Measurements from ENCODE around the gene EFCAB5. TPM values are rescaled to one million over a fixed set of nuclear protein-coding genes. Genes with fewer than 3 reads are reported as not detected.
A peak's percentile ranks its signal among the peaks of the same experiment; 100 is the strongest.

The EFCAB5 gene
- total and polyA plus RNA-seq, 2 of the 13 experiments (the other 11 are each of a cell fraction or from before 2014, with no cell fraction given): 0.15 TPM; not detected in 1

DNA sequence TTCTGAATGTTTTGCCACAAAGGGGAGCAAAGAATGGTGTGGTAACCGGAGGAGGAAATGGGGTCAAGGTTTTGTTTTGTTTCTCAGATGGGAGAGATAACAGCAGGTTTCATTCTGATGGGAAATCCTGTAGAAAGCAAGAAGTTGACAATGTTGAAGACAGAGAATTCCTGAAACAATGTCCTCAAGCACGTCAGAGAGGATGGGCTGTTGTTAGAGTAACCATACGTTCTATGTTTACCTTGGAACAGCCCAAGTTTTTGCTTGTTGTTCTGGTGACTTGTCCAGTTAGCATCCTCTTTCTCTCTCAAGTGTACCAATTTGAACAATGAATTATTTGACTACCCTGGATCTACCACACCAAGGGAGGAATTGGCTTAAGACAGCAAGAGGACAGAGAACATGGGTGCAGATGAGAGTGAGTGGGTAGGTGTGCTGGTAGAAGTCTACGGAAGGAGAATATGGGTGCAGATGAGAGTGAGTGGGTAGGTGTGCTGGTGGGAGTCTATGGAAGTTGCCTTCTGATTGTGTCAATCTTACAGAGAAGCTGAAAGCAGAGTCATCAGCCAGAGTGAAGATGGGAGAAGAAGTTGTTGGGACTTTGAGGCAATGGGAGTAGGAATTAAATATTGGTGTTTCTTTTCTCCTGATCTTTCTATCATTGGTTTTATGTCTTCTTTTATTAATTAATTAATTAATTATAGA lies 160.4 kb downstream of the EFCAB5 start:
- ChIA-PET POLR2A (no interaction called here), CTCF (ENCODE audit: low intra/inter-chr PET ratio, low total read pairs) (no interaction called here)
- Histone ChIP-seq H3K27ac (ENCODE audit: extremely low read length, insufficient read depth, low read length) (no peak overlapping the region), H3K36me3 (replicated peaks in 1 of 2; ENCODE audit: control insufficient read depth in 1 of 2, insufficient read depth in 2 of 2, low read length in 2 of 2) (no peaks in the 10 kb centered on the region), H2AFZ (ENCODE audit: low read length) (peak overlapping the region; percentile 33), H3K4me3 (replicated peaks in 1 of 3; ENCODE audit: insufficient read depth in 1 of 3, low read depth in 2 of 3, low read length in 3 of 3) (no peak overlapping the region; a peak in 1 of 6 replicates), H3K9ac (ENCODE audit: insufficient read depth, low read depth, low read length) (no peak overlapping the region), H4K20me1 (ENCODE audit: insufficient read depth, low read length) (no peaks in the 10 kb centered on the region), H3K9me3 (ENCODE audit: low read length) (no peaks in the 10 kb centered on the region), H3K79me2 (ENCODE audit: insufficient read depth, low read length) (no peaks in the 10 kb centered on the region), H3K27me3 (ENCODE audit: control insufficient read depth in 1 of 2, insufficient read depth in 2 of 2, low read length in 2 of 2) (no peaks in the 10 kb centered on the region), H3K4me1 (ENCODE audit: insufficient read depth, low read length) (peaks cover 21% of the 10 kb centered on the region), H3K4me2 (ENCODE audit: low read depth, low read length) (peak overlapping the region; percentile 20; the same call in 1 of the 2 replicates)
- TF ChIP-seq SOX13 (IDR thresholded peaks at IDR 0.05): no peak
- peak in 1 of 2 experiments; percentile 39; a peak in 1 of 4 replicates for TF ChIP-seq SOX13 (CRISPR knock-in tag; conservative IDR thresholded peaks at IDR 0.05 in 1 of 2, IDR thresholded peaks at IDR 0.05 in 1 of 2)
- TF ChIP-seq ZMAT3 (CRISPR knock-in tag; conservative IDR thresholded peaks at IDR 0.05): no peak
- TF ChIP-seq, protein P1, sequence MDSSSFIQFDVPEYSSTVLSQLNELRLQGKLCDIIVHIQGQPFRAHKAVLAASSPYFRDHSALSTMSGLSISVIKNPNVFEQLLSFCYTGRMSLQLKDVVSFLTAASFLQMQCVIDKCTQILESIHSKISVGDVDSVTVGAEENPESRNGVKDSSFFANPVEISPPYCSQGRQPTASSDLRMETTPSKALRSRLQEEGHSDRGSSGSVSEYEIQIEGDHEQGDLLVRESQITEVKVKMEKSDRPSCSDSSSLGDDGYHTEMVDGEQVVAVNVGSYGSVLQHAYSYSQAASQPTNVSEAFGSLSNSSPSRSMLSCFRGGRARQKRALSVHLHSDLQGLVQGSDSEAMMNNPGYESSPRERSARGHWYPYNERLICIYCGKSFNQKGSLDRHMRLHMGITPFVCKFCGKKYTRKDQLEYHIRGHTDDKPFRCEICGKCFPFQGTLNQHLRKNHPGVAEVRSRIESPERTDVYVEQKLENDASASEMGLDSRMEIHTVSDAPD (CRISPR knock-in tag; IDR thresholded peaks at IDR 0.05): no peak
- TF ChIP-seq PAWR (CRISPR knock-in tag; IDR thresholded peaks at IDR 0.05; ENCODE audit: borderline replicate concordance): no peak
- no peak for TF ChIP-seq ZNF556 (CRISPR knock-in tag; IDR thresholded peaks at IDR 0.05; ENCODE audit: borderline replicate concordance)
- TF ChIP-seq MAZ (IDR thresholded peaks at IDR 0.05; ENCODE audit: borderline replicate concordance, low read depth, low read length): no peak
- TF ChIP-seq MAZ (CRISPR knock-in tag; IDR thresholded peaks at IDR 0.05; ENCODE audit: low read depth): no peak
- peak; percentile 46; the same call in 1 of the 2 replicates for TF ChIP-seq SOX5 (CRISPR knock-in tag; IDR thresholded peaks at IDR 0.05; ENCODE audit: borderline replicate concordance)
- TF ChIP-seq RARG (CRISPR knock-in tag; IDR thresholded peaks at IDR 0.05; ENCODE audit: low read depth): no peak
- TF ChIP-seq, protein P2, sequence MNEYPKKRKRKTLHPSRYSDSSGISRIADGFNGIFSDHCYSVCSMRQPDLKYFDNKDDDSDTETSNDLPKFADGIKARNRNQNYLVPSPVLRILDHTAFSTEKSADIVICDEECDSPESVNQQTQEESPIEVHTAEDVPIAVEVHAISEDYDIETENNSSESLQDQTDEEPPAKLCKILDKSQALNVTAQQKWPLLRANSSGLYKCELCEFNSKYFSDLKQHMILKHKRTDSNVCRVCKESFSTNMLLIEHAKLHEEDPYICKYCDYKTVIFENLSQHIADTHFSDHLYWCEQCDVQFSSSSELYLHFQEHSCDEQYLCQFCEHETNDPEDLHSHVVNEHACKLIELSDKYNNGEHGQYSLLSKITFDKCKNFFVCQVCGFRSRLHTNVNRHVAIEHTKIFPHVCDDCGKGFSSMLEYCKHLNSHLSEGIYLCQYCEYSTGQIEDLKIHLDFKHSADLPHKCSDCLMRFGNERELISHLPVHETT (CRISPR knock-in tag; conservative IDR thresholded peaks at IDR 0.05): no peak
- no peak for TF ChIP-seq ZFP1 (CRISPR knock-in tag; IDR thresholded peaks at IDR 0.05)
- TF ChIP-seq SMARCC2 (IDR thresholded peaks at IDR 0.05): no peak
- ATAC-seq (no peak), FAIRE-seq (no peak), DNase-seq (ENCODE audit: low spot score) (no peak)
- whole genome bisulfite sequencing (ENCODE audit: low lambda C conversion rate): 25% methylated on average over 4 of the region's 4 CpGs
- intact Hi-C loops (cut with micrococcal nuclease; ENCODE audit: unreplicated experiment): no loop called here
- BruUV-seq (replicated peaks): no TSS peak
- in situ Hi-C loops (cut with HindIII; ENCODE audit: extremely low pct_ligation_motif_present, low pct_unique_long_range_greater_than_20kb): no loop called here
